Stomach smooth muscle (tissue), 2 donors: ENCODE data around the gene S1PR4.

ENCODE experiments used
- H3K27ac ChIP-seq: one replicate; pipeline ENCODE4 v1.7.0; 2013; ENCODE audit warnings: mild to moderate bottlenecking, low read length, inconsistent platforms
- H3K27me3 ChIP-seq, 2 donors: one replicate each; pipeline ENCODE4 v1.7.0; 2013; ENCODE audit warnings: low read length in 2 of 2; ENCODE audit not compliant: insufficient read depth in 2 of 2, control insufficient read depth in 1 of 2
- H3K36me3 ChIP-seq, 2 donors: one replicate each; pipeline ENCODE4 v1.7.0; 2013; ENCODE audit warnings: low read length in 2 of 2; ENCODE audit not compliant: control insufficient read depth in 2 of 2, insufficient read depth in 2 of 2
- H3K4me1 ChIP-seq: one replicate; pipeline ENCODE4 v1.7.0; 2013; ENCODE audit warnings: low read length; ENCODE audit not compliant: control insufficient read depth, insufficient read depth
- H3K4me3 ChIP-seq, 2 donors: one replicate each; pipeline ENCODE4 v1.7.0; 2013; ENCODE audit warnings: low read length in 2 of 2
- H3K9ac ChIP-seq, 2 donors: one replicate each; pipeline ENCODE4 v1.7.0; 2013; ENCODE audit warnings: low read length in 2 of 2, mild to moderate bottlenecking in 1 of 2
- H3K9me3 ChIP-seq, 2 donors: one replicate each; pipeline ENCODE4 v1.7.0; 2013; ENCODE audit warnings: low read length in 2 of 2; ENCODE audit not compliant: control insufficient read depth in 2 of 2
- donor health status: healthy.
- donor health status: Pancreatic carcinoma.

The S1PR4 gene

DNA sequence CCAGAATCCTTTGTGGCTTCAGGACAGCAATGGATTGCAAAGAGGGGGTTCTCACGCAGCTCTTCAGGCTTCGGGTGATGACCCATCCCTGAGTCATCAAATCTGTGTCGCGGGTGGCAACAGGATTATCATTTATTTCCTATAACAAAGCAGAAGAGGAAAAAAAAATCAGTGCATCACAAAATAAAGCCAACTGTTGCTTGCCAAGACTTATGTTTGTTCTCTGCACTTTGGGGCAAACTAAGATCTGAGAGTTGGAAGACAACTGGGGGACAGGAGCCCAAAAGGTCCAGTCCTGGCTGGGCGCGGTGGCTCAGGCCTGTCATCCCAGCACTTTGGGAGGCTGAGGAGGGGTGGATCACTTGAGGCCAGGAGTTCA lies 36.3 kb upstream of the S1PR4 start:
- Histone ChIP-seq H3K4me3 (no peak overlapping the region), H3K9ac (no peak overlapping the region), H3K36me3 (no peaks in the 10 kb centered on the region), H3K4me1 (no peaks in the 10 kb centered on the region), H3K27me3 (no peaks in the 10 kb centered on the region), H3K27ac (no peak overlapping the region), H3K9me3 (peaks cover 0 to 2% of the 10 kb centered on the region in 2 donors)

DNA sequence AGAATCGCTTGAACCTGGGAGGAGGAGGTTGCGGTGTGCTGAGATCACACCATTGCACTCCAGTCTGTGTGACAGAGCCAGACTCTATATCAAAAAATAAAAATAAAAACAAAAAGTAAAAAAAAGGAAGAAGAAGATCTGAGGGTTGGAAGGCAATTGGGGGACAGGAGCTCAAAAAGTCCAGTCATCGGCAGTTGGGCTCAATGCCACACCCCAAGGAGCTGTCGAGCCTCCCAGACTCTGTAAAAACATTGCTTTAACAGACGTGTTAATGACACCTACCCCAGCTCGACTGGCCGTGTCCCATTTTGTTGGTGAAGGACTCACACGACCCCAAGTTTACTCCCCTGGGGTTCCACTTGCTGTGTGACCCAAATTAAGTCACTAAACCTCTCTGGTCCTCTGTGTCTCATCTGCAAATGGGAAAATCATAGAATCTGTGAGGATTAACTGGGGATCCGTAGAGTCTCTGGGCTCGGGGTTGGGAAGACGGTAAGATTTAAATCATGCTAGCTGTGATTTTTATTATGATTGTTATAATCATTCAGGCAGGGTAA lies 35.7 kb upstream of the S1PR4 start:
- no peaks in the 10 kb centered on the region for H3K36me3 ChIP-seq
- H3K4me3 ChIP-seq: no peak overlapping the region
- H3K27me3 ChIP-seq: no peaks in the 10 kb centered on the region
- H3K9me3 ChIP-seq: peaks cover 0 to 2% of the 10 kb centered on the region in 2 donors
- H3K27ac ChIP-seq: no peak overlapping the region
- H3K4me1 ChIP-seq: no peaks in the 10 kb centered on the region
- H3K9ac ChIP-seq: no peak overlapping the region

DNA sequence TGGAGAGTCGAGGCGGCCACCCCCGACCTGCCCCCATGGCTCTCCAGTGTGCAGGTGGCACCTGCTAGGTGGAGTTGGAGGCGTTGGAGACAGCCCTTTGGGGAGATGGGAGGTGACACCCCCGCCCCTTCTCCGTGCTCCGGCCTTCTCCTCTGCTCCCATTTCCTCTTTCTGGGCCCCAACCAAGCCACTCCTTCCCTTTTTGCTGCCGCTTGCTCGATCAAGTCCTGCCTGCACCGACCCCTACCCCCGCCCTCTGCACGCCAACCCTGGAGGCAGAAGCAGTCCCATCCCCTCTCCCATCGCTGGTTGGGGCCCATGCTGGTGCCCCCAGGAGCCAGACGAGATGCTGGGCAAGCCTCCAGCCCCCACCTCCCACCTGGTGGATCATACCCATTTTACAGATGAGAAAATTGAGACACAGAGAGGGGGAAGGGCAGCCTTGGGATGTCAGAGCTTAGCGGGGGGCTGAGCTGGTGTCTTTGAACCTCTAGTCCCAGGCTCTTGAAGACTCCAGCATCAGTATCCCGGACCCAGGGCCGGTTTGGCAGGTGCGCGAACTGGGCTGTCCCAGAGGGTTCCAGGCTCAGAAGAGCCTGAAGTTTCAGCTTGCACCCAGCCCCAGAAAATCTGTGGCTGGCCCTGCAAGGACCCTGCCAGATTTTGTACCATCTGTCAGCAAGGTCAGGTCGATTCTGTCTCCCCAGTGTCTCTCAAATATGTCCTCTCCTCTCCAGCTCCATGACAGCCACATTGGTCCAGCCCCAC lies 32.5 kb upstream of the S1PR4 start:
- Histone ChIP-seq H3K9me3 (no peaks in the 10 kb centered on the region), H3K27me3 (peaks cover 0 to 10% of the 10 kb centered on the region in 2 donors), H3K27ac (no peak overlapping the region), H3K36me3 (no peaks in the 10 kb centered on the region), H3K4me3 (no peak overlapping the region), H3K9ac (no peak overlapping the region), H3K4me1 (no peaks in the 10 kb centered on the region)

DNA sequence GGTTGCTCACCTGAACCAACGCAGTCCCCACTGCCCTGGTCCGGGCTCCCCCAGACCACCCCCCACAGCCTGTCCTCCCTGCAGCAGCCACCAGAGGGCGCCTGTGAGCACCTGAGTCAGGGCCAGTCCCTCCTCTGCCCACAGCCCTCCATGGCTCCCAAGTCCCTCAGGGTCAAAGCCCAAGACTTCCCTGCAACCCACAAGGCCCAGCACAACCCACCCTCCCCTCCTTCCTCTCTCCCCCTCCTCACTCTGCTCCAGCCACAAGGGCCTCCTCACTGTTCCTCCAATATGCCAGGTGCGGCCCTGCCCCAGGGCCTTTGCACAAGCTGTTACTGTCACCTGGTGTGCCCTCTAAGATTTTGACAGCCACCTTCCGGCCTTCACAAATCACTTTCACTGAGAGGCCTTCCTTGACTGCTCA lies 31.9 kb upstream of the S1PR4 start:
- Histone ChIP-seq H3K9me3 (no peaks in the 10 kb centered on the region), H3K27me3 (peaks cover 0 to 10% of the 10 kb centered on the region in 2 donors), H3K27ac (no peak overlapping the region), H3K9ac (no peak overlapping the region), H3K4me3 (no peak overlapping the region), H3K4me1 (no peaks in the 10 kb centered on the region), H3K36me3 (no peaks in the 10 kb centered on the region)

DNA sequence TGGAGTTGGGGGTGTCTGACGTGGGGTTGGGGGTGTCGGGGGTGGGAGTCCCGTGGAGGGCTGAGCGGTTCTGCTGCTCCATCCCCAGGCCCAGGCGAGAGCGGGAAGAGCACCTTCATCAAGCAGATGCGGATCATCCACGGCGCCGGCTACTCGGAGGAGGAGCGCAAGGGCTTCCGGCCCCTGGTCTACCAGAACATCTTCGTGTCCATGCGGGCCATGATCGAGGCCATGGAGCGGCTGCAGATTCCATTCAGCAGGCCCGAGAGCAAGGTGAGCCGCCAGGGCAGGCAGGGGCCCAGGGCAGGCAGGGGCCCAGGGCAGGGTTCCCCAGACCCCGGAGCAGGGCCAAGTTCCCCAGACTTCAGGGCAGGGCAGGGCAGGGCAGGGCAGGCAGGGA lies 30.1 kb upstream of the S1PR4 start:
- Histone ChIP-seq H3K4me3 (no peak overlapping the region), H3K27ac (no peak overlapping the region), H3K4me1 (no peaks in the 10 kb centered on the region), H3K9ac (no peak overlapping the region), H3K36me3 (no peaks in the 10 kb centered on the region), H3K27me3 (peaks cover 5 to 10% of the 10 kb centered on the region in 2 donors), H3K9me3 (no peaks in the 10 kb centered on the region)

DNA sequence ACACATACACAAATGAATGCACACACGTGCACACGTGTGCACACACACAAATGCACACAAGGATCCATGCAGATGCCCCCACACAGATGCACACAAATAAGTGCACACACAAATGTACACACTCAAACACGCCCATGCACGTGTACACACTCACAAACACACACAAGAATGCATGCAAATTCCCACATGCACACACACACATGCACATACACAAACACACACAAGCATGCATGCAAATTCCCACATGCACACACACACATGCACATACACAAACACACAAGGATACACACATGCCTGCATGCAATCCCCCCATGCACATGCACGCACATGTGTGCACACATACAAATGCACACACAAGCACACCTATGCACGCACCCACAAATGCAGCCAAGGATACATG lies 29.5 kb upstream of the S1PR4 start:
- H3K4me3 ChIP-seq: no peak overlapping the region

DNA sequence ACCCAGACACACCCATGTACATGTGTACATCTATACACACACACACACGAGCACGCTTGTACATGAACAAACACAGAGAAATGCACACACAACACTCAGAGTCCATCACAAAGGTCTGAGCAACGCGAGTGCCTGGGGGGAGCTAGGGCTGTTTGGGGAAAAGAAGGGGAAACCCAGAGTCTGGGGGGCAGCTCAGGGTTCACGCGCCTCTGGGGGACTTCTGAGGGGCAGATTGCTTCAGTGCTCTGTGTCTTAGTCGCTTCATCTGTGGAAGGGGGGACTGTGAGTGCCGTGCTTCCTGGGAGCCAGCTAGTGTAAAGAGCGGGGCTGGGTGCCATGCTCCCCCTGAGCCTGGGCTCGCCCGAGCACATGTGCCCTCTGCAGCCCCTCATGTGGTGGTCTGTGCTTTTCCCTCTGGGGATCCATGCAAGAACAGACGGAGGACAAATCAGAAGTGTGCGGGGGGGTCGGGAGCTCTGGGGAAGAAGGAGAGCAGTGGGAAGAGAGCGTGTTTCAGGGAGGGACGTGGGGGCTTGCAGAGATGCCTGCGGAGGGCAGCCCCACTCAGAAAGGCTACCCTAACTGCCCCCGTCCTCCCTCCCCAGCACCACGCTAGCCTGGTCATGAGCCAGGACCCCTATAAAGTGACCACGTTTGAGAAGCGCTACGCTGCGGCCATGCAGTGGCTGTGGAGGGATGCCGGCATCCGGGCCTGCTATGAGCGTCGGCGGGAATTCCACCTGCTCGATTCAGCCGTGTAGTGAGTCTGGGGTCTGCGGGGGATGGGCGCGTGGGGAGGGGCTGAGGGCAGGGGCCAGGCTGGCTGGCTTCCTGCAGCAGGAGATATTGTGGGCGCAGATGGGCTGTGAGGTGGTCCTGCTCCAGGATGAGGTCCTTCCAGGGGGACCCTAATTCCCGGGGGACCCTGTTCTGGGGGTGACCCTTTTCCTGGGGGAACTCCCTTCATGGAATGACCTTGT lies 28.8 kb upstream of the S1PR4 start:
- Histone ChIP-seq H3K9ac (no peak overlapping the region), H3K27me3 (peaks cover 5 to 10% of the 10 kb centered on the region in 2 donors), H3K4me3 (no peak overlapping the region), H3K27ac (no peak overlapping the region), H3K4me1 (no peaks in the 10 kb centered on the region), H3K9me3 (no peaks in the 10 kb centered on the region), H3K36me3 (no peaks in the 10 kb centered on the region)

More for the DNA sequence above, 29.5 kb upstream of the S1PR4 start:
- Histone ChIP-seq H3K36me3 (no peaks in the 10 kb centered on the region), H3K27ac (no peak overlapping the region), H3K27me3 (peaks cover 5 to 10% of the 10 kb centered on the region in 2 donors), H3K9ac (no peak overlapping the region), H3K4me1 (no peaks in the 10 kb centered on the region), H3K9me3 (no peaks in the 10 kb centered on the region)

DNA sequence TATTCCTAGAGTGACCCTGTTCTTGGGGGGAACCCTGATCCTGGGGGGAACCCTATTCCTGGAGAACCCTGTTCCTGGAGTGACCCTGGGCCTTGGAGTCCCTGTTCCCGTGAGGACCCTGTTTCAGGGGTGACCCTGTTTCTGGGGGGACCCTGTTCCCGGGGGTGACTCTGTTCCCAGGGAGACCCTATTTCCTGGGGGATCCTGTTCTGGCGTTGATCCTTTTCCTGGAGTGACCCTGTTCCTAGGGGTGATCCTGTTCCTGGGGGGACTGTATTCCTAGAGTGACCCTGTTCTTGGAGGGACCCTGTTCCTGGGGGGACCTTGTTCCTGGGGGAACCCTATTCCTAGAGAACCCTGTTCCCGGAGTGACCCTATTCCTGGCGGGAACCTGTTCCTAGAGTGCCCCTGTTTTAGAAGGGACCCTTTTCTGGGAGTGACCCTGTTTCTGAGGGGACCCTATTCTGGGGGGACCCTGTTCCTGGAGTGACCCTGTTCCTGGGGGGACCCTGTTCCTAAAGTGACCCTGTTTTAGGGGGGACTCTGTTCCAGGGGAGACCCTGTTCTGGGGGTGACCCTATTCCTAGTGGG lies 27.7 kb upstream of the S1PR4 start:
- H3K27ac ChIP-seq: no peak overlapping the region
- no peaks in the 10 kb centered on the region for H3K9me3 ChIP-seq
- H3K36me3 ChIP-seq: no peaks in the 10 kb centered on the region
- H3K4me1 ChIP-seq: no peaks in the 10 kb centered on the region
- H3K27me3 ChIP-seq: peaks cover 5 to 10% of the 10 kb centered on the region in 2 donors
- no peak overlapping the region for H3K9ac ChIP-seq
- H3K4me3 ChIP-seq: no peak overlapping the region

DNA sequence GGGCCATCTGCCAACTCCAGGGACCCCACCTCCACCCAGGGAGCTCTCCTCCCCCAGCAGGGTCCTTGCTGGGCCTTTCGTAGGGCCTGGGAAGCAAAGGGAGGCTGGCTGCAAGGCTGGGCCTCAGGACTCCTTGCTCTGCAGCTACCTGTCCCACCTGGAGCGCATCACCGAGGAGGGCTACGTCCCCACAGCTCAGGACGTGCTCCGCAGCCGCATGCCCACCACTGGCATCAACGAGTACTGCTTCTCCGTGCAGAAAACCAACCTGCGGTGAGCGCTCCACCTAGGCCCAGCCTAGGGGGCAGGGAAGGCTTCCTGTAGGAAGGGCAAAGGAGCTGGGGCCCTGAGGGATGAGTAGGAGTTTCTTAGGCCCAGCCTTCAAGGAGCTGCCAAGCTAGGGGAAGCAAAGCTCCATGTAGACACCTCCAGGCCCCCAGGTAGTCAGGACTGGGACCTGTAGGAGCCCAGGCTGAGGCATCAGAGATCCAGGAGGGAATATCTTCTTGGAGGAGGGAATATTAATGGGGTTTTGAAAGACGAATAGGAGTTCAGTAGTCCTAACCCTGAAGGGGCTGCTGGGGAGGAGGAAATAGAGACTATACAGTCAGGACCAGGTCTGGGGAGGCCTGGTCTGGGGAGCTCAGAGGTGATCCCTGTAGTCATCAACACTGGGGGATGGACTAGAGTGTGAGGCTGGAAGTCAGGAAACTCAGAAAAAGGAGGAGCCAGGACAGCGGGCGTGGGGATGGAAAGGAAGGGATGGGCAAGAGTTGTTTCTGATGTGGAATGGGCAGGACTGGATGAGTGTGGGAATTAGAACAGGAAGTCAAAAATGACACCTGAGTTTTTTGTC lies 26.8 kb upstream of the S1PR4 start:
- Histone ChIP-seq H3K9ac (no peak overlapping the region), H3K9me3 (no peaks in the 10 kb centered on the region), H3K27ac (no peak overlapping the region), H3K4me1 (no peaks in the 10 kb centered on the region), H3K27me3 (peaks cover 5 to 10% of the 10 kb centered on the region in 2 donors), H3K36me3 (no peaks in the 10 kb centered on the region), H3K4me3 (no peak overlapping the region)

DNA sequence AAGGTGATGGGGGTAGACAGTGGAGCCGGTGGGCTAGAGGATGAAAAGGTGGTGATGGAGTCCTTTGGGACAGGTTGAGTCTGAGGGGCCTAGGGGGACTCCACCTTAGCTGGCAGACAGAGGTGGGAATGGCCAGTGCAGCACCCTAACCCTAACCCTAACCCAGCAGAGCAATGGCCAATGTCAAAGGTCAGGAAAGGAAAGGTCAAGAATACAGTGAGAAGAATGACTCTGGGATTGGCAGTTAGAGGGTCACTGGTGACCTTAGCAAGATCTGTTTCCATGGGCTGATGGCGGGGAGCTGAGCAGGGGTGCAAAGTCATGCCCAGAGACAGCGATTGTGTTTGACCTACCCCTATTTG lies 26.2 kb upstream of the S1PR4 start:
- Histone ChIP-seq H3K9ac (no peak overlapping the region), H3K9me3 (no peaks in the 10 kb centered on the region), H3K4me1 (no peaks in the 10 kb centered on the region), H3K36me3 (no peaks in the 10 kb centered on the region), H3K4me3 (no peak overlapping the region), H3K27ac (no peak overlapping the region), H3K27me3 (peaks cover 5 to 10% of the 10 kb centered on the region in 2 donors)
